22Rv1 (cell line): ENCODE measurements around the gene SURF2.

Source experiments
- ZFX ChIP-seq: fragments of 450-650 bp; IDR thresholded peaks from 2 replicates; pipeline ENCODE4 v1.6.1; 2017; ENCODE audit warnings: antibody characterized with exemption, borderline replicate concordance
- TF ChIP-seq, protein P1 (sequence below): fragments of 450-650 bp; IDR thresholded peaks from 2 replicates; pipeline ENCODE4 v1.5.1; 2017; ENCODE audit warnings: mild to moderate bottlenecking

DNA sequence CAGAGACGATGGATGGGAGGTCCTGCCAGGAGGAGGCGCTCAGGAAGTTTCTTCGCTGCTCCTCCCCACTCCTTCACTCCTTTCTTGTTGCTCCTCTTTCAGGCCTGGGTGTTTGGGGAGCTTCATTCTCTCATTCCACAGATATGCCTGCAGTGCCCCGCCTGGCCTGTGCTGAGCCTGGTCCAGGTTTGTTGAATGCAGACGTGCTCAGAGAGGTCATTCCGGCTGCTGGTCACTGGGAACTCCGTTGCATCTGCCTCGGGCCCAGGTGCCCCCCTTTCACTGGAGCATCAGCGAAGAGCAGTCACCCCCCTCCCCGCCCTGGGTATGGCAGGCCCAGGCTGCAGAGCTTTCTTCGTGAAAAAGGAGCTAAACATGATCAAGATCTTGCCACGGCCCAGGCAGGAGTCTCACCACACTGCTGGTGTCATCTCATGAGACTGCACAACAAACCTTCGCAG lies 35.9 kb upstream of the SURF2 start:
- TF ChIP-seq, protein P1, sequence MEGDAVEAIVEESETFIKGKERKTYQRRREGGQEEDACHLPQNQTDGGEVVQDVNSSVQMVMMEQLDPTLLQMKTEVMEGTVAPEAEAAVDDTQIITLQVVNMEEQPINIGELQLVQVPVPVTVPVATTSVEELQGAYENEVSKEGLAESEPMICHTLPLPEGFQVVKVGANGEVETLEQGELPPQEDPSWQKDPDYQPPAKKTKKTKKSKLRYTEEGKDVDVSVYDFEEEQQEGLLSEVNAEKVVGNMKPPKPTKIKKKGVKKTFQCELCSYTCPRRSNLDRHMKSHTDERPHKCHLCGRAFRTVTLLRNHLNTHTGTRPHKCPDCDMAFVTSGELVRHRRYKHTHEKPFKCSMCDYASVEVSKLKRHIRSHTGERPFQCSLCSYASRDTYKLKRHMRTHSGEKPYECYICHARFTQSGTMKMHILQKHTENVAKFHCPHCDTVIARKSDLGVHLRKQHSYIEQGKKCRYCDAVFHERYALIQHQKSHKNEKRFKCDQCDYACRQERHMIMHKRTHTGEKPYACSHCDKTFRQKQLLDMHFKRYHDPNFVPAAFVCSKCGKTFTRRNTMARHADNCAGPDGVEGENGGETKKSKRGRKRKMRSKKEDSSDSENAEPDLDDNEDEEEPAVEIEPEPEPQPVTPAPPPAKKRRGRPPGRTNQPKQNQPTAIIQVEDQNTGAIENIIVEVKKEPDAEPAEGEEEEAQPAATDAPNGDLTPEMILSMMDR, result no peak
- no peak for TF ChIP-seq ZFX
